ENCODE data around the gene HSPA8.

GRCh38 chr11:123065621-123066020, 3.7 kb upstream of the HSPA8 start:
- TF ChIP-seq CTCF (IDR thresholded peaks at IDR 0.05 in 8 of 11, conservative IDR thresholded peaks at IDR 0.05 in 3 of 11) = no peak
- TF ChIP-seq POLR2A (IDR thresholded peaks at IDR 0.05) = no peak
